ENCODE measurements around the gene TMEM212.
"Not testable (repeated sequence)": the region's sequence is repeated elsewhere in the genome, so short reads cannot be mapped to it uniquely, and the experiment has no call there.

TMEM212 gene

GRCh38 chr3:171813897-171814460, 29.2 kb upstream of the TMEM212 start:
- Histone ChIP-seq H3K9ac (ENCODE audit: low read length) (no peak overlapping the region), H3K27me3 (ENCODE audit: control insufficient read depth in 1 of 2, insufficient read depth in 2 of 2, low read length in 2 of 2) (no peaks in the 10 kb centered on the region), H3K4me1 (ENCODE audit: insufficient read depth, low read length) (peaks cover 3% of the 10 kb centered on the region), H3K36me3 (ENCODE audit: insufficient read depth, low read length) (no peaks in the 10 kb centered on the region), H3K27ac (ENCODE audit: low read depth, low read length) (no peak overlapping the region), H3K4me3 (ENCODE audit: low read depth in 1 of 2, low read length in 2 of 2) (no peak overlapping the region), H3K9me3 (ENCODE audit: low read length) (no peaks in the 10 kb centered on the region)

- not testable (repeated sequence) for H3K27me3 ChIP-seq (ENCODE audit: control insufficient read depth in 1 of 2, insufficient read depth in 2 of 2, low read length in 2 of 2); H3K27ac ChIP-seq (ENCODE audit: low read depth, low read length); H3K9me3 ChIP-seq (ENCODE audit: low read length)
Measured at GRCh38 chr3:171814662-171815061, 28.5 kb upstream of the TMEM212 start.

GRCh38 chr3:171815973-171816595, 27.1 kb upstream of the TMEM212 start:
- Histone ChIP-seq H3K27me3 (ENCODE audit: control insufficient read depth in 1 of 2, insufficient read depth in 2 of 2, low read length in 2 of 2) (no peaks in the 10 kb centered on the region), H3K9me3 (ENCODE audit: low read length) (no peaks in the 10 kb centered on the region), H3K9ac (ENCODE audit: low read length) (no peak overlapping the region), H3K4me3 (ENCODE audit: low read depth in 1 of 2, low read length in 2 of 2) (no peak overlapping the region), H3K36me3 (ENCODE audit: insufficient read depth, low read length) (no peaks in the 10 kb centered on the region), H3K4me1 (ENCODE audit: insufficient read depth, low read length) (no peaks in the 10 kb centered on the region), H3K27ac (ENCODE audit: low read depth, low read length) (no peak overlapping the region)

More at GRCh38 chr3:171814662-171815061, 28.5 kb upstream of the TMEM212 start:
- not testable (repeated sequence) for H3K4me1 ChIP-seq (ENCODE audit: insufficient read depth, low read length); H3K9ac ChIP-seq (ENCODE audit: low read length); H3K4me3 ChIP-seq (ENCODE audit: low read depth in 1 of 2, low read length in 2 of 2); H3K36me3 ChIP-seq (ENCODE audit: insufficient read depth, low read length)

GRCh38 chr3:171817074-171817800, 25.9 kb upstream of the TMEM212 start:
- Histone ChIP-seq H3K27ac (ENCODE audit: low read depth, low read length) (no peak overlapping the region), H3K27me3 (ENCODE audit: control insufficient read depth in 1 of 2, insufficient read depth in 2 of 2, low read length in 2 of 2) (no peaks in the 10 kb centered on the region), H3K9ac (ENCODE audit: low read length) (no peak overlapping the region), H3K36me3 (ENCODE audit: insufficient read depth, low read length) (no peaks in the 10 kb centered on the region), H3K4me1 (ENCODE audit: insufficient read depth, low read length) (no peaks in the 10 kb centered on the region), H3K9me3 (ENCODE audit: low read length) (no peaks in the 10 kb centered on the region), H3K4me3 (ENCODE audit: low read depth in 1 of 2, low read length in 2 of 2) (no peak overlapping the region)

- Histone ChIP-seq H3K9me3 (ENCODE audit: low read length) (no peaks in the 10 kb centered on the region), H3K36me3 (ENCODE audit: insufficient read depth, low read length) (no peaks in the 10 kb centered on the region), H3K27me3 (ENCODE audit: control insufficient read depth in 1 of 2, insufficient read depth in 2 of 2, low read length in 2 of 2) (no peaks in the 10 kb centered on the region), H3K4me3 (ENCODE audit: low read depth in 1 of 2, low read length in 2 of 2) (no peak overlapping the region), H3K27ac (ENCODE audit: low read depth, low read length) (no peak overlapping the region), H3K4me1 (ENCODE audit: insufficient read depth, low read length) (no peaks in the 10 kb centered on the region), H3K9ac (ENCODE audit: low read length) (no peak overlapping the region)
Measured at GRCh38 chr3:171821044-171821443, 22.1 kb upstream of the TMEM212 start.

- Histone ChIP-seq H3K27ac (ENCODE audit: low read depth, low read length) (no peak overlapping the region), H3K9me3 (ENCODE audit: low read length) (no peaks in the 10 kb centered on the region), H3K27me3 (ENCODE audit: control insufficient read depth in 1 of 2, insufficient read depth in 2 of 2, low read length in 2 of 2) (no peaks in the 10 kb centered on the region), H3K4me1 (ENCODE audit: insufficient read depth, low read length) (no peaks in the 10 kb centered on the region), H3K36me3 (ENCODE audit: insufficient read depth, low read length) (no peaks in the 10 kb centered on the region), H3K9ac (ENCODE audit: low read length) (no peak overlapping the region), H3K4me3 (ENCODE audit: low read depth in 1 of 2, low read length in 2 of 2) (no peak overlapping the region)
Measured at GRCh38 chr3:171821778-171822358, 21.3 kb upstream of the TMEM212 start.

GRCh38 chr3:171822431-171823106, 20.6 kb upstream of the TMEM212 start:
- Histone ChIP-seq H3K9me3 (ENCODE audit: low read length) (no peaks in the 10 kb centered on the region), H3K9ac (ENCODE audit: low read length) (no peak overlapping the region), H3K36me3 (ENCODE audit: insufficient read depth, low read length) (no peaks in the 10 kb centered on the region), H3K27ac (ENCODE audit: low read depth, low read length) (no peak overlapping the region), H3K4me3 (ENCODE audit: low read depth in 1 of 2, low read length in 2 of 2) (no peak overlapping the region), H3K27me3 (ENCODE audit: control insufficient read depth in 1 of 2, insufficient read depth in 2 of 2, low read length in 2 of 2) (no peaks in the 10 kb centered on the region), H3K4me1 (ENCODE audit: insufficient read depth, low read length) (no peaks in the 10 kb centered on the region)

- Histone ChIP-seq H3K36me3 (ENCODE audit: insufficient read depth, low read length) (no peaks in the 10 kb centered on the region), H3K9me3 (ENCODE audit: low read length) (no peaks in the 10 kb centered on the region), H3K4me3 (ENCODE audit: low read depth in 1 of 2, low read length in 2 of 2) (no peak overlapping the region), H3K27me3 (ENCODE audit: control insufficient read depth in 1 of 2, insufficient read depth in 2 of 2, low read length in 2 of 2) (no peaks in the 10 kb centered on the region), H3K9ac (ENCODE audit: low read length) (no peak overlapping the region), H3K4me1 (ENCODE audit: insufficient read depth, low read length) (peaks cover 6% of the 10 kb centered on the region), H3K27ac (ENCODE audit: low read depth, low read length) (no peak overlapping the region)
Measured at GRCh38 chr3:171824116-171824515, 19.0 kb upstream of the TMEM212 start.

- Histone ChIP-seq H3K27ac (ENCODE audit: low read depth, low read length) (no peak overlapping the region), H3K4me3 (ENCODE audit: low read depth in 1 of 2, low read length in 2 of 2) (no peak overlapping the region), H3K9me3 (ENCODE audit: low read length) (no peaks in the 10 kb centered on the region), H3K36me3 (ENCODE audit: insufficient read depth, low read length) (no peaks in the 10 kb centered on the region), H3K9ac (ENCODE audit: low read length) (no peak overlapping the region), H3K4me1 (ENCODE audit: insufficient read depth, low read length) (peaks cover 10% of the 10 kb centered on the region), H3K27me3 (ENCODE audit: control insufficient read depth in 1 of 2, insufficient read depth in 2 of 2, low read length in 2 of 2) (no peaks in the 10 kb centered on the region)
Measured at GRCh38 chr3:171824824-171825221, 18.3 kb upstream of the TMEM212 start.

- H3K4me3 ChIP-seq (ENCODE audit: low read depth in 1 of 2, low read length in 2 of 2): no peak overlapping the region
- no peaks in the 10 kb centered on the region for H3K27me3 ChIP-seq (ENCODE audit: control insufficient read depth in 1 of 2, insufficient read depth in 2 of 2, low read length in 2 of 2)
- H3K27ac ChIP-seq (ENCODE audit: low read depth, low read length): no peak overlapping the region
- H3K9me3 ChIP-seq (ENCODE audit: low read length): no peaks in the 10 kb centered on the region
- H3K36me3 ChIP-seq (ENCODE audit: insufficient read depth, low read length): no peaks in the 10 kb centered on the region
- no peak overlapping the region for H3K9ac ChIP-seq (ENCODE audit: low read length)
- H3K4me1 ChIP-seq (ENCODE audit: insufficient read depth, low read length): peaks cover 13% of the 10 kb centered on the region
Measured at GRCh38 chr3:171825222-171825828, 17.8 kb upstream of the TMEM212 start.

GRCh38 chr3:171827385-171827784, 15.8 kb upstream of the TMEM212 start:
- Histone ChIP-seq H3K27me3 (ENCODE audit: control insufficient read depth in 1 of 2, insufficient read depth in 2 of 2, low read length in 2 of 2) (no peaks in the 10 kb centered on the region), H3K36me3 (ENCODE audit: insufficient read depth, low read length) (no peaks in the 10 kb centered on the region), H3K27ac (ENCODE audit: low read depth, low read length) (no peak overlapping the region), H3K4me3 (ENCODE audit: low read depth in 1 of 2, low read length in 2 of 2) (no peak overlapping the region), H3K9ac (ENCODE audit: low read length) (no peak overlapping the region), H3K4me1 (ENCODE audit: insufficient read depth, low read length) (peaks cover 13% of the 10 kb centered on the region), H3K9me3 (ENCODE audit: low read length) (no peaks in the 10 kb centered on the region)

All from muscle layer of colon (tissue), 2 donors.